ENCODE results near the gene TNIP2.

Gene TNIP2

GRCh38 chr4:2733001-2733843 lies 22.9 kb downstream of the TNIP2 start:
- DNase-seq (ENCODE audit: low spot score) (peak; percentile 50), ATAC-seq (ENCODE audit: low read depth) (no peak; the same call in 1 of the 3 replicates)
- Histone ChIP-seq H3K36me3 (ENCODE audit: low read depth) (peaks cover 9% of the 10 kb centered on the region; the same call in 1 of the 2 replicates), H3K4me3 (ENCODE audit: severe bottlenecking) (no peak overlapping the region), H3K27ac (ENCODE audit: poor library complexity, severe bottlenecking) (no peak overlapping the region), H3K9me3 (ENCODE audit: severe bottlenecking) (peaks cover 8% of the 10 kb centered on the region), H3K27me3 (ENCODE audit: insufficient read depth, poor library complexity, severe bottlenecking) (no peaks in the 10 kb centered on the region), H3K4me1 (ENCODE audit: insufficient read depth, poor library complexity, severe bottlenecking) (no peaks in the 10 kb centered on the region)
- TF ChIP-seq CTCF (IDR thresholded peaks at IDR 0.05; ENCODE audit: poor library complexity, severe bottlenecking), result no peak

DNA sequence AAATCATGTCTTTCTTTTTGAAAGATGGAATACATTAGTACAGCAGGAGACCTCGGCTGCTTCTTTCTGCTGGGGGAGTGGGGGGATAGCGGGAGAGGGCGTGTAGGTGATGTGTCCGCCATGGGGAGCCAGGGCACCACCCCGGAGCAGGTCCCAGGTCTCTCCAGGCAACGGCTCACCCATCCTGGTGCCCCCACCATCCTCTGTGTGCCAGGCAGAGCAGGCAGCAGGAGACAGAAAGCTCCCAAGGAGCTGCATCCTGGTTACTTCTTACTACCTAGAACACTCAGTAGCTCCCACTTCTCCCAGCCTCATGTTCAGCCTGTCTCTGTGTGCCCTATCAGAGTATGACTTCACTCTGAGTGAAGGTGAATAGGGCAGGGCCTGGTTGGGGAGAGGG lies 23.6 kb downstream of the TNIP2 start:
- TF ChIP-seq CTCF (IDR thresholded peaks at IDR 0.05; ENCODE audit: poor library complexity, severe bottlenecking), result no peak
- H3K27ac ChIP-seq (ENCODE audit: poor library complexity, severe bottlenecking), result no peak overlapping the region
- H3K9me3 ChIP-seq (ENCODE audit: severe bottlenecking), result peaks cover 8% of the 10 kb centered on the region
- ATAC-seq (ENCODE audit: low read depth) (no peak; the same call in 2 of the 3 replicates), DNase-seq (ENCODE audit: low spot score) (no peak)
- H3K4me1 ChIP-seq (ENCODE audit: insufficient read depth, poor library complexity, severe bottlenecking), result no peaks in the 10 kb centered on the region
- no peak overlapping the region for H3K4me3 ChIP-seq (ENCODE audit: severe bottlenecking)
- H3K27me3 ChIP-seq (ENCODE audit: insufficient read depth, poor library complexity, severe bottlenecking), result no peaks in the 10 kb centered on the region
- peaks cover 9% of the 10 kb centered on the region; the same call in 1 of the 2 replicates for H3K36me3 ChIP-seq (ENCODE audit: low read depth)

GRCh38 chr4:2731907-2732317 lies 24.2 kb downstream of the TNIP2 start:
- Histone ChIP-seq H3K4me1 (ENCODE audit: insufficient read depth, poor library complexity, severe bottlenecking) (no peaks in the 10 kb centered on the region), H3K27me3 (ENCODE audit: insufficient read depth, poor library complexity, severe bottlenecking) (no peaks in the 10 kb centered on the region), H3K27ac (ENCODE audit: poor library complexity, severe bottlenecking) (no peak overlapping the region), H3K36me3 (ENCODE audit: low read depth) (peaks cover 9% of the 10 kb centered on the region; the same call in 1 of the 2 replicates), H3K9me3 (ENCODE audit: severe bottlenecking) (peaks cover 8% of the 10 kb centered on the region), H3K4me3 (ENCODE audit: severe bottlenecking) (no peak overlapping the region)
- peak; percentile 47 for DNase-seq (ENCODE audit: low spot score)
- ATAC-seq (ENCODE audit: low read depth), result no peak
- no peak for TF ChIP-seq CTCF (IDR thresholded peaks at IDR 0.05; ENCODE audit: poor library complexity, severe bottlenecking)

DNA sequence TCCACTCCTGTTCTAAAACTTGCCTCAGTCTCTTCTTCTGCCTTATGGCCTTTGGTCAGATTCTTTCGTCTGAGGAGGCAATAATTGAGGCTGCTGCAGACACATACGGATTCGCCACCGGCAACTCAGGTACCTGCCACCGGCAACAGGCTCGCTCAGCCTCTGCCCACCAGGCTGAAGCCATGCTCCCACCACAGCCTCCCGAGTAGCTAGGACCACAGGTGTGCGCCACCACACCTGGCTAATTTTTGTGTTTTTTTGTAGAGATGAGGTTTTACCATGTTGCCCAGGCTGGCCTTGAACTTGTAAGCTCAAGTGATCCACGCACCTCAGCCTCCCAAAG lies 26.6 kb downstream of the TNIP2 start:
- ATAC-seq (ENCODE audit: low read depth) (no peak), DNase-seq (ENCODE audit: low spot score) (peak; percentile 33)
- peaks cover 9% of the 10 kb centered on the region; the same call in 1 of the 2 replicates for H3K36me3 ChIP-seq (ENCODE audit: low read depth)
- no peaks in the 10 kb centered on the region for H3K27me3 ChIP-seq (ENCODE audit: insufficient read depth, poor library complexity, severe bottlenecking)
- TF ChIP-seq CTCF (IDR thresholded peaks at IDR 0.05; ENCODE audit: poor library complexity, severe bottlenecking), result no peak
- H3K27ac ChIP-seq (ENCODE audit: poor library complexity, severe bottlenecking), result no peak overlapping the region
- H3K4me1 ChIP-seq (ENCODE audit: insufficient read depth, poor library complexity, severe bottlenecking), result no peaks in the 10 kb centered on the region
- H3K4me3 ChIP-seq (ENCODE audit: severe bottlenecking), result no peak overlapping the region
- no peaks in the 10 kb centered on the region for H3K9me3 ChIP-seq (ENCODE audit: severe bottlenecking)

All from RWPE2 (cell line).